ENCODE results near the gene PDGFB.
A peak's percentile ranks its signal among the peaks of the same experiment; 100 is the strongest.

The PDGFB gene

GRCh38 chr22:39244496-39245129 is at the start of gene PDGFB:
Gene PDGFB, minus strand, starts transcription at chr22:39244982. Its CDS starts 1,019 bp downstream, at chr22:39243963.
- Mint-ChIP-seq H3K4me1 (ENCODE audit: low read depth) (peaks cover 41% of the 10 kb centered on the region), H3K36me3 (ENCODE audit: low read depth) (no peaks in the 10 kb centered on the region), H3K27ac (no peak within 1 kb of the TSS), H3K4me3 (peak within 1 kb of the TSS; percentile 77), H3K27me3 (peaks cover 60% of the 10 kb centered on the region), H3K9me3 (no peaks in the 10 kb centered on the region)

- Mint-ChIP-seq H3K27ac (no peak overlapping the region), H3K36me3 (ENCODE audit: low read depth) (no peaks in the 10 kb centered on the region), H3K4me1 (ENCODE audit: low read depth) (no peaks in the 10 kb centered on the region), H3K27me3 (peaks cover 6% of the 10 kb centered on the region), H3K4me3 (no peak overlapping the region), H3K9me3 (no peaks in the 10 kb centered on the region)
Observed at GRCh38 chr22:39293766-39294368, 49.1 kb upstream of the PDGFB start.

GRCh38 chr22:39292561-39293074 is 47.8 kb upstream of the PDGFB start:
- Mint-ChIP-seq H3K27me3 (no peaks in the 10 kb centered on the region), H3K9me3 (no peaks in the 10 kb centered on the region), H3K4me3 (no peak overlapping the region), H3K27ac (no peak overlapping the region), H3K36me3 (ENCODE audit: low read depth) (no peaks in the 10 kb centered on the region), H3K4me1 (ENCODE audit: low read depth) (no peaks in the 10 kb centered on the region)

GRCh38 chr22:39292031-39292462 is 47.3 kb upstream of the PDGFB start:
- no peaks in the 10 kb centered on the region for H3K9me3 Mint-ChIP-seq
- no peaks in the 10 kb centered on the region for H3K27me3 Mint-ChIP-seq
- no peaks in the 10 kb centered on the region for H3K4me1 Mint-ChIP-seq (ENCODE audit: low read depth)
- H3K4me3 Mint-ChIP-seq: no peak overlapping the region
- no peak overlapping the region for H3K27ac Mint-ChIP-seq
- no peaks in the 10 kb centered on the region for H3K36me3 Mint-ChIP-seq (ENCODE audit: low read depth)

GRCh38 chr22:39291523-39291922 is 46.7 kb upstream of the PDGFB start:
- H3K36me3 Mint-ChIP-seq (ENCODE audit: low read depth): no peaks in the 10 kb centered on the region
- H3K27me3 Mint-ChIP-seq: no peaks in the 10 kb centered on the region
- no peaks in the 10 kb centered on the region for H3K9me3 Mint-ChIP-seq
- no peak overlapping the region for H3K27ac Mint-ChIP-seq
- H3K4me1 Mint-ChIP-seq (ENCODE audit: low read depth): no peaks in the 10 kb centered on the region
- no peak overlapping the region for H3K4me3 Mint-ChIP-seq

- H3K9me3 Mint-ChIP-seq: no peaks in the 10 kb centered on the region
- H3K36me3 Mint-ChIP-seq (ENCODE audit: low read depth): no peaks in the 10 kb centered on the region
- H3K27me3 Mint-ChIP-seq: peaks cover 3% of the 10 kb centered on the region
- H3K27ac Mint-ChIP-seq: no peak overlapping the region
- H3K4me3 Mint-ChIP-seq: no peak overlapping the region
- H3K4me1 Mint-ChIP-seq (ENCODE audit: low read depth): no peaks in the 10 kb centered on the region
Observed at GRCh38 chr22:39290724-39291161, 46.0 kb upstream of the PDGFB start.

GRCh38 chr22:39289975-39290720 is 45.4 kb upstream of the PDGFB start:
- Mint-ChIP-seq H3K4me1 (ENCODE audit: low read depth) (no peaks in the 10 kb centered on the region), H3K4me3 (no peak overlapping the region), H3K27ac (no peak overlapping the region), H3K27me3 (peaks cover 3% of the 10 kb centered on the region), H3K36me3 (ENCODE audit: low read depth) (no peaks in the 10 kb centered on the region), H3K9me3 (no peaks in the 10 kb centered on the region)

- peaks cover 3% of the 10 kb centered on the region for H3K27me3 Mint-ChIP-seq
- no peaks in the 10 kb centered on the region for H3K36me3 Mint-ChIP-seq (ENCODE audit: low read depth)
- H3K4me3 Mint-ChIP-seq: no peak overlapping the region
- H3K27ac Mint-ChIP-seq: no peak overlapping the region
- no peaks in the 10 kb centered on the region for H3K9me3 Mint-ChIP-seq
- H3K4me1 Mint-ChIP-seq (ENCODE audit: low read depth): no peaks in the 10 kb centered on the region
Observed at GRCh38 chr22:39289533-39289932, 44.8 kb upstream of the PDGFB start.

- Mint-ChIP-seq H3K4me1 (ENCODE audit: low read depth) (no peaks in the 10 kb centered on the region), H3K4me3 (no peak overlapping the region), H3K27ac (no peak overlapping the region), H3K27me3 (peaks cover 3% of the 10 kb centered on the region), H3K9me3 (no peaks in the 10 kb centered on the region), H3K36me3 (ENCODE audit: low read depth) (no peaks in the 10 kb centered on the region)
Observed at GRCh38 chr22:39288135-39288898, 43.5 kb upstream of the PDGFB start.

GRCh38 chr22:39287076-39287725 is 42.4 kb upstream of the PDGFB start:
- H3K4me1 Mint-ChIP-seq (ENCODE audit: low read depth): no peaks in the 10 kb centered on the region
- H3K4me3 Mint-ChIP-seq: no peak overlapping the region
- no peaks in the 10 kb centered on the region for H3K9me3 Mint-ChIP-seq
- H3K36me3 Mint-ChIP-seq (ENCODE audit: low read depth): no peaks in the 10 kb centered on the region
- peaks cover 3% of the 10 kb centered on the region for H3K27me3 Mint-ChIP-seq
- no peak overlapping the region for H3K27ac Mint-ChIP-seq

GRCh38 chr22:39284983-39285382 is 40.2 kb upstream of the PDGFB start:
- Mint-ChIP-seq H3K4me1 (ENCODE audit: low read depth) (no peaks in the 10 kb centered on the region), H3K36me3 (ENCODE audit: low read depth) (no peaks in the 10 kb centered on the region), H3K9me3 (no peaks in the 10 kb centered on the region), H3K27me3 (peaks cover 3% of the 10 kb centered on the region), H3K27ac (no peak overlapping the region), H3K4me3 (no peak overlapping the region)

- H3K4me3 Mint-ChIP-seq: no peak overlapping the region
- H3K27ac Mint-ChIP-seq: no peak overlapping the region
- no peaks in the 10 kb centered on the region for H3K9me3 Mint-ChIP-seq
- H3K36me3 Mint-ChIP-seq (ENCODE audit: low read depth): no peaks in the 10 kb centered on the region
- H3K27me3 Mint-ChIP-seq: peaks cover 5% of the 10 kb centered on the region
- H3K4me1 Mint-ChIP-seq (ENCODE audit: low read depth): no peaks in the 10 kb centered on the region
Observed at GRCh38 chr22:39284142-39284980, 39.6 kb upstream of the PDGFB start.

GRCh38 chr22:39283322-39284141 is 38.8 kb upstream of the PDGFB start:
- no peak overlapping the region for H3K4me3 Mint-ChIP-seq
- H3K27ac Mint-ChIP-seq: no peak overlapping the region
- H3K36me3 Mint-ChIP-seq (ENCODE audit: low read depth): no peaks in the 10 kb centered on the region
- no peaks in the 10 kb centered on the region for H3K9me3 Mint-ChIP-seq
- peaks cover 8% of the 10 kb centered on the region for H3K27me3 Mint-ChIP-seq
- H3K4me1 Mint-ChIP-seq (ENCODE audit: low read depth): no peaks in the 10 kb centered on the region

All from stimulated activated naive CD8-positive, alpha-beta T cell treated with anti-CD3 and anti-CD28 coated beads, Interleukin-15, Interleukin-2, amounts not matched to agents 100 ng/mL and 50 ng/mL, for 24 hours (primary cell).